GM18951 (cell line): ENCODE measurements around the gene NUP93.

Source experiments
- POLR2A ChIP-seq: IDR thresholded peaks from 4 replicates; pipeline ENCODE4 v1.6.1; 2011; ENCODE audit warnings: mild to moderate bottlenecking; ENCODE audit not compliant: insufficient read length, insufficient read depth; ENCODE audit errors: extremely low read depth
- in situ Hi-C: fragments of 300-500 bp; cut with MboI; formaldehyde crosslinking; loops from one replicate; pipeline ENCODE4 v1.12.0; 2022; ENCODE audit warnings: low sequenced_read_pairs, mixed read lengths, inconsistent platforms; ENCODE audit not compliant: unreplicated experiment

The NUP93 gene

GRCh38 chr16:56729735-56730662, at the start of gene NUP93:
Gene NUP93 (plus strand): TSS chr16:56730129. CDS start chr16:56748248, 18,119 bp downstream.
- in situ Hi-C loops, result no loop called here
- peak; percentile 89 for TF ChIP-seq POLR2A

- in situ Hi-C loops, result no loop called here
- TF ChIP-seq POLR2A, result peak; percentile 97
Measured at GRCh38 chr16:56681939-56682702, 47.8 kb upstream of the NUP93 start, which contains the start of gene MT1X. Gene MT1X (plus strand): TSS chr16:56682470. CDS start chr16:56682541, 71 bp downstream.

GRCh38 chr16:56682703-56683397, 47.1 kb upstream of the NUP93 start:
- TF ChIP-seq POLR2A, result no peak

GRCh38 chr16:56683424-56684172, 46.3 kb upstream of the NUP93 start:
- in situ Hi-C loops, result no loop called here
- no peak for TF ChIP-seq POLR2A

More at GRCh38 chr16:56682703-56683397, 47.1 kb upstream of the NUP93 start:
- in situ Hi-C loops, result no loop called here

GRCh38 chr16:56684256-56684925, 45.5 kb upstream of the NUP93 start:
- in situ Hi-C loops, result no loop called here
- TF ChIP-seq POLR2A, result no peak

GRCh38 chr16:56684926-56685590, 44.9 kb upstream of the NUP93 start:
- in situ Hi-C loops, result no loop called here
- no peak for TF ChIP-seq POLR2A

- in situ Hi-C loops, result no loop called here
- no peak for TF ChIP-seq POLR2A
Measured at GRCh38 chr16:56686758-56687157, 43.2 kb upstream of the NUP93 start.

- TF ChIP-seq POLR2A, result no peak
- in situ Hi-C loops, result no loop called here
Measured at GRCh38 chr16:56688762-56689161, 41.2 kb upstream of the NUP93 start.

GRCh38 chr16:56689171-56689570, 40.8 kb upstream of the NUP93 start:
- in situ Hi-C loops, result no loop called here
- no peak for TF ChIP-seq POLR2A

GRCh38 chr16:56690420-56691122, 39.4 kb upstream of the NUP93 start:
- in situ Hi-C loops, result no loop called here
- TF ChIP-seq POLR2A, result no peak

GRCh38 chr16:56691885-56692284, 38.0 kb upstream of the NUP93 start:
- TF ChIP-seq POLR2A, result no peak
- in situ Hi-C loops, result no loop called here
